Trophoblast cell (in vitro differentiated cells and primary cell): ENCODE measurements around the gene CCNT1.

ENCODE experiments used
- DNase-seq, 2 donors: peaks; one replicate each; pipeline ENCODE4 v3.0.0-alpha.2; 2016
- H2AFZ ChIP-seq: 2 replicates; pipeline ENCODE4 v1.6.1; 2013; ENCODE audit warnings: low read length, moderate library complexity, mild to moderate bottlenecking; ENCODE audit not compliant: insufficient read depth, poor library complexity
- H2AK5ac ChIP-seq: 2 replicates; pipeline ENCODE4 v1.6.1; 2013; ENCODE audit warnings: mild to moderate bottlenecking, low read length
- H2BK120ac ChIP-seq: 2 replicates; pipeline ENCODE4 v1.6.1; 2013; ENCODE audit warnings: low read length, mild to moderate bottlenecking, moderate library complexity; ENCODE audit not compliant: insufficient read depth, poor library complexity
- H2BK12ac ChIP-seq: 2 replicates; pipeline ENCODE4 v1.6.1; 2013; ENCODE audit warnings: mild to moderate bottlenecking, low read length, moderate library complexity
- H2BK5ac ChIP-seq: 2 replicates; pipeline ENCODE4 v1.6.1; 2013; ENCODE audit warnings: low read length, low read depth, moderate library complexity, mild to moderate bottlenecking; ENCODE audit not compliant: poor library complexity
- H3K14ac ChIP-seq: 2 replicates; pipeline ENCODE4 v1.6.1; 2013; ENCODE audit warnings: mild to moderate bottlenecking, low read length
- H3K18ac ChIP-seq: 2 replicates; pipeline ENCODE4 v1.6.1; 2013; ENCODE audit warnings: mild to moderate bottlenecking, low read length
- H3K23ac ChIP-seq: 2 replicates; pipeline ENCODE4 v1.6.1; 2013; ENCODE audit warnings: low read length
- H3K27ac ChIP-seq: 2 replicates; pipeline ENCODE4 v1.5.1; 2013; ENCODE audit warnings: low read depth, mild to moderate bottlenecking, inconsistent platforms, low read length, moderate library complexity
- H3K27me3 ChIP-seq: 2 replicates; pipeline ENCODE4 v1.6.1; 2013; ENCODE audit warnings: inconsistent platforms, mild to moderate bottlenecking, low read length, moderate library complexity; ENCODE audit not compliant: insufficient read depth
- H3K36me3 ChIP-seq, 2 experiments: 1 replicate in 1 of 2; 2 replicates in 1 of 2; pipeline ENCODE4 v1.6.1; 2013; ENCODE audit warnings: low read length in 2 of 2, mild to moderate bottlenecking in 2 of 2, moderate library complexity in 1 of 2; ENCODE audit not compliant: insufficient read depth in 2 of 2, control insufficient read depth in 1 of 2
- H3K4ac ChIP-seq: 2 replicates; pipeline ENCODE4 v1.6.1; 2013; ENCODE audit warnings: low read depth, mild to moderate bottlenecking, low read length, moderate library complexity
- H3K4me1 ChIP-seq, 2 experiments: 1 replicate in 1 of 2; 2 replicates in 1 of 2; pipeline ENCODE4 v1.6.1; 2013; ENCODE audit warnings: low read length in 2 of 2, mild to moderate bottlenecking in 2 of 2, moderate library complexity in 1 of 2; ENCODE audit not compliant: insufficient read depth in 2 of 2, control insufficient read depth in 1 of 2
- H3K4me2 ChIP-seq: 2 replicates; pipeline ENCODE4 v1.6.1; 2013; ENCODE audit warnings: inconsistent platforms, mild to moderate bottlenecking, low read length, moderate library complexity
- H3K4me3 ChIP-seq: 2 replicates; pipeline ENCODE4 v1.5.1; 2013; ENCODE audit warnings: mild to moderate bottlenecking, low read depth, low read length, inconsistent platforms
- H3K79me1 ChIP-seq: one replicate; pipeline ENCODE4 v1.6.1; 2013; ENCODE audit warnings: low read length
- H3K79me2 ChIP-seq: 2 replicates; pipeline ENCODE4 v1.6.1; 2013; ENCODE audit warnings: low read length, mild to moderate bottlenecking; ENCODE audit not compliant: control insufficient read depth, insufficient read depth, poor library complexity
- H3K9ac ChIP-seq: 2 replicates; pipeline ENCODE4 v1.6.1; 2013; ENCODE audit warnings: mild to moderate bottlenecking, low read length
- H3K9me3 ChIP-seq: 2 replicates; pipeline ENCODE4 v1.6.1; 2013; ENCODE audit warnings: low read depth, mild to moderate bottlenecking, control low read depth, inconsistent platforms, low read length; ENCODE audit not compliant: insufficient read depth
- H4K12ac ChIP-seq: 2 replicates; pipeline ENCODE4 v1.6.1; 2013; ENCODE audit warnings: low read depth, mild to moderate bottlenecking, low read length, moderate library complexity
- H4K8ac ChIP-seq: 2 replicates; pipeline ENCODE4 v1.6.1; 2013; ENCODE audit warnings: low read depth, mild to moderate bottlenecking, low read length, moderate library complexity
- H4K91ac ChIP-seq: one replicate; pipeline ENCODE4 v1.6.1; 2013; ENCODE audit warnings: low read depth, mild to moderate bottlenecking, low read length, moderate library complexity
- WGBS: extraction: QIAGEN DNeasy Blood & Tissue Kit; methylation state at CpG from one replicate; pipeline ENCODE4 v1.1.7; 2013; ENCODE audit warnings: missing lambda C conversion rate; ENCODE audit not compliant: insufficient read length, insufficient coverage; ENCODE audit errors: extremely low coverage; 5-methylcytosine and 5-hydroxymethylcytosine counted together

CCNT1 gene

DNA sequence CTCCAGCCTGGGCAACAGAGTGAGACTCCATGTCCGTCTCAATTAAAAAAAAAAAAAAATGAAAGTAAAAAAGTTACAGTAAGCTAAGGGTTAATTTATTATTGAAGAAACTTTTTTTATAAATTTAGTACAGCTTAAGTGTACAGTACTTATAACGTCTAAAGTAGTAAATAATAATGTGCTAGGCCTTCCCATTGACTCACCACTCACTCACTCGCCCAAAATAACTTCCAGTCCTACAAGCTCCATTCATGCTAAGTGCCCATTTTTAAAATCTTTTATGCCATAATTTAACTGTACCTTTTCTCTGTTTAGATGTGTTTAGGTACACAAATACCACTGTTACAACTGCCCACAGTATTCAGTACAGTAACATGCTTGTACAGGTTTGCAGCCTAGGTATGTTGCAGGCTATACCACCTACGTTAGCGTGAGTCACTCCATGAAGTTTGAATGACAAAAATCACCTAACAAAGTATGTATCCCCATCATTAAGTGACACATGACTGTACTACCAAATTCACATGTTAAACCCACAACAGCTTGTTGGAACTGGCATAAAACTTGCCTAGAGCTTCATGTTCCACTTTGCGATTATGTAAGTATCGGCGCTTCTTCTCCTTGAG lies 45.2 kb downstream of the CCNT1 start:
- Histone ChIP-seq H4K12ac (no peak overlapping the region), H3K79me1 (no peaks in the 10 kb centered on the region), H3K18ac (no peak overlapping the region), H3K27me3 (no peaks in the 10 kb centered on the region), H3K14ac (no peak overlapping the region), H2AFZ (no peak overlapping the region), H2BK12ac (no peak overlapping the region), H3K4me1 (no peaks in the 10 kb centered on the region), H3K36me3 (peaks cover 55 to 56% of the 10 kb centered on the region in 2 experiments), H4K91ac (no peak overlapping the region), H3K4ac (no peak overlapping the region), H3K27ac (no peak overlapping the region), H4K8ac (no peak overlapping the region), H3K4me2 (no peak overlapping the region), H2BK5ac (no peak overlapping the region), H2AK5ac (no peak overlapping the region), H2BK120ac (no peak overlapping the region), H3K23ac (no peak overlapping the region), H3K9ac (no peak overlapping the region), H3K79me2 (no peaks in the 10 kb centered on the region), H3K9me3 (no peaks in the 10 kb centered on the region), H3K4me3 (no peak overlapping the region)
- DNase-seq = no peak
- WGBS = no CpG with 5 or more reads among the region's 8 CpGs

DNA sequence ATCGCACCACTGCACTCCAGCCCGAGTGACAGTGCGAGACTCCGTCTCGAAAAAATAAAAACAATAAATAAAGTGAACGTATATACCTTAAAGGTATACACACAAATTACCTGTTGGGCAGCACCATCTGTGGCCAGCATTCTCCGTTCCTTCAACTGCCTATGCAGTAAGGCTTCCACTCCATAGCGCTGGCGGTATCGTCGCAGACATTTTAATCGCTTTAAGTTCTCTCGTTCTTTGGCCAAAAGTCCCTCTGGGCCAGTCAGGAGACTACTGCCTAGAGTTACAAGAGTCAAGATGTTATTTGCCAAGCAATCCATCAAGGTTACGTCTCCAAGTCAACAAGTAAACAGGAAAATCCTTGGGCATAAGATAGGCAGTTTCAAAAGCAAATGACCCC lies 47.5 kb downstream of the CCNT1 start:
- Histone ChIP-seq H3K9ac (no peak overlapping the region), H3K27ac (no peak overlapping the region), H3K14ac (no peak overlapping the region), H3K79me2 (no peaks in the 10 kb centered on the region), H4K12ac (no peak overlapping the region), H3K18ac (no peak overlapping the region), H4K8ac (no peak overlapping the region), H2AK5ac (no peak overlapping the region), H3K9me3 (no peaks in the 10 kb centered on the region), H3K4me1 (no peaks in the 10 kb centered on the region), H2AFZ (no peak overlapping the region), H2BK120ac (no peak overlapping the region), H3K4ac (no peak overlapping the region), H3K4me3 (no peak overlapping the region), H3K4me2 (no peak overlapping the region), H3K79me1 (no peaks in the 10 kb centered on the region), H2BK12ac (no peak overlapping the region), H3K36me3 (peaks cover 53 to 58% of the 10 kb centered on the region in 2 experiments), H3K27me3 (no peaks in the 10 kb centered on the region), H3K23ac (no peak overlapping the region), H2BK5ac (no peak overlapping the region), H4K91ac (no peak overlapping the region)
- WGBS = no CpG with 5 or more reads among the region's 14 CpGs
- no peak for DNase-seq

DNA sequence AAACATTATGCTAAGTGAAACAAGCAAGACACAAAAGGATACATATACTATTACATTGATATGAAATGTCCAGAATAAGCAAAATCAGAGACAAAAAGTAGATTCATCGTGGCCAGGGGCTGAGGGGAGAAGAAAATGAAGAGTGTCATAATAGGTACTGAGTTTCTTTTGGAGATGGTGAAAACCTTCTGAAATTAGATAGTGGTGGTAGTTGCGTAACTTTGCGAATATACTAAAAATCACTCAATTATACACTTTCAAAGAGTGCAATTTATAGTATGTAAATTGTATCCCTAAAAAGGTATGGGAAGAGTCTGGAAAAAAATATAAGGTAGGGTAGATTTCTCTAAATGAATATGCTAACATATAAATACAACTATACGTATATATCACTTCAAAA lies 56.6 kb downstream of the CCNT1 start:
- Histone ChIP-seq H3K14ac (no peak overlapping the region), H4K8ac (no peak overlapping the region), H4K12ac (no peak overlapping the region), H3K4me2 (no peak overlapping the region), H2BK120ac (no peak overlapping the region), H3K4me3 (no peak overlapping the region), H3K79me1 (no peaks in the 10 kb centered on the region), H3K18ac (no peak overlapping the region), H2BK5ac (no peak overlapping the region), H2BK12ac (no peak overlapping the region), H3K9ac (no peak overlapping the region), H3K23ac (no peak overlapping the region), H3K4me1 (no peaks in the 10 kb centered on the region), H3K9me3 (no peaks in the 10 kb centered on the region), H4K91ac (no peak overlapping the region), H3K4ac (no peak overlapping the region), H2AK5ac (no peak overlapping the region), H2AFZ (no peak overlapping the region), H3K36me3 (peaks cover 36 to 50% of the 10 kb centered on the region in 2 experiments), H3K79me2 (no peaks in the 10 kb centered on the region), H3K27ac (no peak overlapping the region), H3K27me3 (no peaks in the 10 kb centered on the region)
- DNase-seq = no peak
- WGBS = no CpG with 5 or more reads among the region's 4 CpGs

DNA sequence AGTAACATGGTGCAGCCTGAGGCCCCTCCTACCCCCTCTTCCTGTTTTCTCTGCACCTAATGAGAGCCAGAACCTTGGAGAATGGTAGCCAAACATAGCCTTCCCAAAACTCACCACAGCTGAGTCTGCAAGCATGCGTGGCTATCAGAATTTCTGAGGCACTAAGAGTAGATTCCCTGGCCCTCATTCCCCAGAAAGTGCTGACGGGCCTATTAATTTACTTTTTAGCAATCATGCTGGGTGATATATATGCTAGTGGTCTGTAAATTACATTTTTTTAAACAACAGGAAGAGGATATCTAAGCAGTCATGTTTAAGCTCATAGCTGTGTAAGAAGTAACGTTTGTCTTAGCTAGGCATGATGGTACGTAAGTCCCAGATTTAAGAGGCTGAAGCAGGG lies 64.8 kb downstream of the CCNT1 start:
- no peak overlapping the region for H3K4me3 ChIP-seq
- H3K79me1 ChIP-seq = no peaks in the 10 kb centered on the region
- H3K23ac ChIP-seq = no peak overlapping the region
- no peaks in the 10 kb centered on the region for H3K79me2 ChIP-seq
- no peak overlapping the region for H3K27ac ChIP-seq
- H3K36me3 ChIP-seq = peaks cover 18 to 42% of the 10 kb centered on the region in 2 experiments
- DNase-seq = no peak
- H2BK5ac ChIP-seq = no peak overlapping the region
- H3K4me2 ChIP-seq = no peak overlapping the region
- H4K91ac ChIP-seq = no peak overlapping the region
- no peak overlapping the region for H4K8ac ChIP-seq
- H2BK120ac ChIP-seq = no peak overlapping the region
- no peak overlapping the region for H2AK5ac ChIP-seq
- H2BK12ac ChIP-seq = no peak overlapping the region
- no CpG with 5 or more reads among the region's 4 CpGs for WGBS
- H3K18ac ChIP-seq = no peak overlapping the region
- H3K4me1 ChIP-seq = no peaks in the 10 kb centered on the region
- H3K4ac ChIP-seq = no peak overlapping the region
- no peak overlapping the region for H3K14ac ChIP-seq
- no peak overlapping the region for H3K9ac ChIP-seq
- H3K27me3 ChIP-seq = no peaks in the 10 kb centered on the region
- no peak overlapping the region for H4K12ac ChIP-seq
- H2AFZ ChIP-seq = no peak overlapping the region
- H3K9me3 ChIP-seq = no peaks in the 10 kb centered on the region
